Limb (tissue), 2 donors: ENCODE measurements around the gene TULP4.
"Not testable (repeated sequence)": the region's sequence is repeated elsewhere in the genome, so short reads cannot be mapped to it uniquely, and the experiment has no call there.

Experiments
- DNase-seq, 2 donors: peaks; one replicate each; pipeline ENCODE4 v3.0.0-alpha.2; 2016; ENCODE audit errors: extremely low spot score in 2 of 2

Gene TULP4

GRCh38 chr6:158556113-158556512 is 243.8 kb downstream of the TULP4 start:
- no peak for DNase-seq

GRCh38 chr6:158557110-158557509 is 244.8 kb downstream of the TULP4 start:
- DNase-seq = not testable (repeated sequence)

GRCh38 chr6:158557927-158558326 is 245.7 kb downstream of the TULP4 start:
- DNase-seq = no peak

GRCh38 chr6:158558415-158559306 is 246.4 kb downstream of the TULP4 start:
- DNase-seq = no peak

- no peak for DNase-seq
Measured at GRCh38 chr6:158559338-158559894, 247.2 kb downstream of the TULP4 start.

- DNase-seq = peak; percentile 88 to 91
Measured at GRCh38 chr6:158559895-158560835, 247.9 kb downstream of the TULP4 start, which contains the start of gene TMEM181. Gene TMEM181 (plus strand): TSS chr6:158560091. CDS start chr6:158560225, 134 bp downstream.

GRCh38 chr6:158560836-158561320 is 248.6 kb downstream of the TULP4 start:
- DNase-seq = peak in 1 of 2 donors; percentile 45
